ENCODE data around the gene SELPLG.
"Not testable (repeated sequence)": the region's sequence is repeated elsewhere in the genome, so short reads cannot be mapped to it uniquely, and the experiment has no call there.

The SELPLG gene

GRCh38 chr12:108655812-108656175 lies 22.1 kb upstream of the SELPLG start:
- not testable (repeated sequence) for DNase-seq (ENCODE audit: low read depth)

GRCh38 chr12:108654622-108655021 lies 20.9 kb upstream of the SELPLG start:
- DNase-seq (ENCODE audit: low read depth) = not testable (repeated sequence)

DNA sequence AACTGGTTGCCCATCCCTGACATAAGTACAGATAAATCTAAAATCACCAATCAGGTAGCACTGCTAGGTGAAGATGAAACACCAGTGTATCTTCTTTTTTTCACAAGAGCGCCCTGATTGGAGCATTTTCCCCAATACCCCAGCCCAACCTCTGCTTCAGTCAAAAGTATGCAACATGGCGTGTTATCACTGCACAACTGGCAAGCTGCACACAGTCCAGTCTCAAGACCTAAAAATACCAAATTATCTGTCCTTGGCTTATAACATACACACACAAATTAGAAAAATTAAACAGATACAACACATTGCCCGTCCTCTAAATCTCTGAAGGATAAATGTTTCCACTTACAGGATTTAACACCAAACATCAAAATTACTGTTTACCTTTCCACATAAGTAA lies 20.2 kb upstream of the SELPLG start:
- no peak for DNase-seq (ENCODE audit: low read depth)

- DNase-seq (ENCODE audit: low read depth) = no peak
These were observed 19.4 kb upstream of the SELPLG start for GRCh38 chr12:108653082-108653516.

- DNase-seq (ENCODE audit: low read depth) = no peak
These were observed 16.4 kb upstream of the SELPLG start for GRCh38 chr12:108650083-108650482.

GRCh38 chr12:108649669-108650068 lies 16.0 kb upstream of the SELPLG start:
- peak; percentile 90 for DNase-seq (ENCODE audit: low read depth)

DNA sequence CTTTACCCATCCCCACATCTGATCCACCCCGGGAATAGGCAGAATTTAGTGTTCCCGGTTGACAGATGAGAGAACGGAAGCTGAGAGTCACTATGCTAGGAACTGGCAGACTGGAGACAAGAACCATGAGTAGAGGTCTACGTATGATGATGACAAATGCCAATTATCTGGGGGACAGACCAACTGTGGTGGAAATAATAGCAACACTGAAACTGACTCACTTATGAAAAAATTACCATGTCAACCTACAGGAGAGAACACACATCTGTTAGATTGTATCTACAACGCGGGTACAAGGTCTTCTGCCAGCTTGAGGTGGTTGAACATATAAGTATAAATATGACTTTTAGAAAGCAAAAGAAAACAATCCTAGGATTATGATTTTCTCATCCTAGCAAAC lies 15.4 kb upstream of the SELPLG start:
- peak; percentile 79 for DNase-seq (ENCODE audit: low read depth)

DNA sequence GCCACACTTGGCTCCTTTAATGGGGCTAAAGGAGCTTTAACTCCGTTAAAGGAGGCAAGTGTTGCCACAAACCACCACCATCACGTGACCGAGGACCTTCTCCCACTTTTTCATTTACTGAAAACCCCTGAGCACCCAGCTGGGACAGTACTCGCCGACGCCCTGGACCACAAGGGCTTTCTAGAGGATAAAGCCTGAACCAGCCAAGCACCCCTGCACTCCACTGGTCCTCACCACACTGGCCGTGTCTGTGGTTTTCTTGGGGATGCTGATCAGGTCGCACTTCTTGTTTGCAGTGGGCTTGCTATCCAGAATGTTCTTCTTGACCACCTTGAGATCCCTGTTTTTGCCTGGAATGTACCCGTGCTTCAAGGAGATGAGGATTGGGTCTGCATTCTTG lies 14.7 kb upstream of the SELPLG start:
- DNase-seq (ENCODE audit: low read depth) = no peak

- DNase-seq (ENCODE audit: low read depth) = no peak
These were observed 14.0 kb upstream of the SELPLG start for GRCh38 chr12:108647585-108648287.

DNA sequence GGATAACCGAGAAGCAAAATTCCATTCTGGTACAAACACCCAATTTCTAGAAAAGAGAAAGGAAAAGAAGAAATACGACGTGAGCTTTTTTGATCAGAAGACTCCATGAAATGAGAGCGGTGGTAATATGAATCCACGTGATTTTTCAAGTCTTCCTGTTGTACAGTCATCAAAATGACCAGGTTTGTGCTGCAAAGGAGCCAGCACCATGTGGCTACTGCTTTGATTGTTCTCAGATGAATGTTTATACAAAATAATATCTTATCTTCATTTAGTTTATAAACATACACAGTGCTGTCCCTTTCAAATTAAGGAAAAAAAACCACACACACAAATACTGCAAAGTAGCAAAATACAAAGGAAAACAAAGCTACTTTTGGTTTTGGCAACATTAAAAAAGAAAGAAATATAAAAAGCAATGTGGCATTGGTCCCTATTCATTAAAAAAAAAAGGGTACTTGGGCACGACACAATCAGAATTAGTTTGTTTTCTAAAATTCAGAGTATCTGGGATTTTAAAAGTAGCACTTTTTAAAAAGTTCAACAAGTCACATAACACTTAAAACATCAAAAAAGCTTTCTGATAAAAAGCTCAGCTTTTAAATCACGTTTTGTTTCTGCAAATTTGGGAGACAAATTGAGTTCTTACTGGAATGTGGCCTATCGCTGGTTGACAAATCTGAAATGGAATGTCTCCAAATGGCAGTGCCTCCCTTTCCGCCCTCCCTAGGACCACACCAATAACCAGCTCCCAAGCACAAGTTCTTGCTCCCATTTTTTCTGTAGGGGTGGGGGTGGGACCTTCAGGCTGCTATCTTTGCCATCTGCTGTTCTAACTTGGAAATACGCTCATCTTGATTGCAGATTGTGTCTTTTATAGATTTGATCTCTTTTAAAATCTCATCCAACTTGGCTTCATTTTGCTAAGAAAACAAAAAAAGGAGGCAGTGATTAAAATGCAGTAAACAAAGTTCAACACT lies 13.2 kb upstream of the SELPLG start:
- DNase-seq (ENCODE audit: low read depth) = peak; percentile 47

- DNase-seq (ENCODE audit: low read depth) = no peak
These were observed 12.2 kb upstream of the SELPLG start for GRCh38 chr12:108645686-108646599.

DNA sequence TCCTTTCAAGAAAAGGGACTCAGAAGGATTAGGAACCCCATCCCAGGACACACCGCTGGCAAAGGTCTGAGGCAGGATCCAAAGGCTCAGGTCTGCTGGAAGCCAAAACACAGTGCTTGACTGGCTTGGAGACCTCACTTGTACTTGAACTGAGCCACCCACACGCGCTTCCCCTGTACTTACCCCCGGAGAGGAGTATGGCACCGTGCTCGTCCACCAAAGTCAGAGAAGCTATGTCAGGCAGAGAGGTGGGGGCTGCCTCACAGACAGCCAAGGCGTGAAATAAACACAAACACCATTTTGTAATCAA lies 11.1 kb upstream of the SELPLG start:
- no peak for DNase-seq (ENCODE audit: low read depth)

DNA sequence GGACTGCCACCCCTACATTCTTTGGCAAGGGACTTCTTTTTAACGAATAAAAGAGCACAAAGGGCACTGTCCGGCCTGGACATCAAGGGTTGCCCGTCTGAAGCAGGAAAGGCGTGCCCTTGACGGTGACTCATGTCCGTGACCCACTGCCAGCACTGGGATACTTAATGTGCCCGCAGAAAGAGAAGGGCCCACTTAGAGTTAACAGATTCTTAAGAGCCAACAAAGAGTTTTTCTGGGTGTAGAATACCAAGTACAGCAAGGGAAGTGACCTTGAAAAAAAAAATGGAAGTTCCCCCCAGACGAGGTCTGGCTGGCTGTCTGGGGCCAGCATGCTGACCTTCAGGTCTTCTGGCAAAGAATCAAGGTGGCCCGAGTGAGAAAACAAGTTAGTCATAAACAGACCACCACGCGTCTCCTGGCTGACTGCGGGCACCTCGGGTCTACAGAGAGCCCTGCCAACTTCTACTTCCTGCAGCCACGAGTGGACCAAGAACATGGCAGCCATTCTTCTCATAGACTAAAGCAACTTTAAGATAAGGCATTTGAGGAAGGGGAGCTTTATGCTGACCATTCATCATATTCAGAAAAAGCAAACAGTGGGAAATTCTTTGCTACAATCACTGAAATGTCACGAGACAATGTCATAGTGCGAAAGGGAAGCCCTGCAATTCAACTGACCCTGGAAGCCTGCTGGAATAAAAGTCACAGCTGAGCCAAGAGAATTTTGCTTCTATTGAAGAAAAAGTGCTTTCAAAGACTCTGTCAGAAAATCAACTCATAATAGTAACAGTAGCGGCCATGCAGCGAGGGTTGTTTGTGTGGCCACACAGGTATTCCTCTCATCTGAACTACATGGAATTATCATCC lies 10.5 kb upstream of the SELPLG start:
- peak; percentile 30 for DNase-seq (ENCODE audit: low read depth)

- no peak for DNase-seq (ENCODE audit: low read depth)
These were observed 9.4 kb upstream of the SELPLG start for GRCh38 chr12:108642899-108643654.

DNA sequence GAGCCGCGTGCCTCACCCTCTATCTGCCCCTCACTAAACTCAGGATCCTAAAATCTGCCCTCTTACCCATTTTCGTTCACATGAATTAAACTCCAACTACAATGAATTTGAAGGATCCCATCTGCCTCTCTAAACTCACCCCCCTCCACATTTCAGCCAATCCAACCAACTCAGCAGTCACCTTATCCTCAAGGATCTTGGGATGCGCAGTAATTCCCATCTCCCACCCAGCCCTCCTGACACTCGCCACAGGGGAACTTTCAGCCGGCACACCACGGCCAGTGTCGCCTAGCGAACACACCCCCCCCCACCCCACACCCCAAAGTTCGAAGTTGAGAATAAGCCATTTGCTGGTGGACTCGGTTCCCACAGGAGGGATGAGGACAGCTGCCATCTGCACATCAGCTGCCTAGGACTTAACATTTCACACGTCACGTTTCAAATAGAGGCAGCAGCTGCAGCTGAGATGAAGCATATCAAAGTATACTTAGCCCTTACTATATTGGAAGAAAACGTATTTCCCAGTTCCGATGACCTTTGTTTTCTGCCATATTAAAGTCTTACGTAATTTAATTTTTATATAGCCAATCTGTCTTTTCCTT lies 8.7 kb upstream of the SELPLG start:
- DNase-seq (ENCODE audit: low read depth) = no peak

GRCh38 chr12:108641446-108642268 lies 8.0 kb upstream of the SELPLG start:
- DNase-seq (ENCODE audit: low read depth) = peak; percentile 13

DNA sequence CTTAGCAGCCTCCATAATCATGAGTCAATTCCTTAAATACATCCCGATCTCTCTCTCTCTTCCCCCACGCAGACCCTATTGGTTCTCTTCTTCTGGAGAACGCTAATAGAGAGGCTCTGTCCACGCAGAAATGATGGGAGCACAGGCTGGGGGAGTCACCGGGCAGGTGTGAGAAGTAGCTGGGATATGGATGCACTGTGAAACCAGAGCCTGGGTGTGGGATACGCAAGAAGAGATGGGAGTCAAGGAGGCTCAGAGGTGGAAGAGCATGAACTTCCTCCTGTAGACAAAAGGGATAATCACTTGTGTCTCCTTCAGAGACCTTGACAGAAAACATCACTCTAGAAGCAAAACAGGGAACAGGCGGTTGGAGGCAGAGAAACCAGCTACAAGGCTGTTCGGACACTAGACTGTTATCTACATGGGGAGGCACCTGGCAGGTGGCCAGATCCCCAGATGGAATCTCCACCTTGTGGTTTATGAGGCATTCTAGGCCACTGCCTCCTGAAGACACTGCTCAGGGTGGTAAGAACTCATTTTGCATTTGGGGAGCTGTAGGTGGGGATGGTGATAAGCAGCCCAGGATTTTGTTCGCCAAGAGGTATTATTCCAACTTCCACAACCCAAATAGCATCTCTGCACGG lies 7.2 kb upstream of the SELPLG start:
- DNase-seq (ENCODE audit: low read depth) = peak; percentile 54

- no peak for DNase-seq (ENCODE audit: low read depth)
These were observed 5.5 kb upstream of the SELPLG start for GRCh38 chr12:108638997-108639822.
